GM23248 (cell line): ENCODE results near the gene METTL8. TPM values are rescaled to one million over a fixed set of nuclear protein-coding genes. Genes with fewer than 3 reads are reported as not detected.

Experiments used
- DNase-seq: peaks from one replicate; pipeline ENCODE4 v3.0.0-alpha.2; 2015
- H2AFZ ChIP-seq: fragments of 200-600 bp; sonication (generic); 2 replicates; pipeline ENCODE4 v1.6.1; 2016; ENCODE audit warnings: antibody characterized with exemption
- H3F3A ChIP-seq: fragments of 200-600 bp; sonication (generic); 2 replicates; pipeline ENCODE4 v1.6.1; 2016; ENCODE audit warnings: mild to moderate bottlenecking, antibody characterized with exemption, mixed run types; ENCODE audit not compliant: insufficient read depth
- H3K27ac ChIP-seq: fragments of 200-600 bp; sonication (generic); 2 replicates; pipeline ENCODE4 v1.5.1; 2016; ENCODE audit warnings: mild to moderate bottlenecking
- H3K27me3 ChIP-seq: fragments of 200-600 bp; sonication (generic); replicated peaks from 2 replicates; pipeline ENCODE4 v1.6.1; 2016; ENCODE audit warnings: mild to moderate bottlenecking; ENCODE audit not compliant: insufficient read depth
- H3K36me3 ChIP-seq: fragments of 200-600 bp; sonication (generic); 2 replicates; pipeline ENCODE4 v1.6.1; 2016; ENCODE audit warnings: low read depth, mild to moderate bottlenecking
- H3K4me1 ChIP-seq: fragments of 200-600 bp; sonication (generic); 2 replicates; pipeline ENCODE4 v1.6.1; 2016; ENCODE audit warnings: mild to moderate bottlenecking; ENCODE audit not compliant: insufficient read depth
- H3K4me2 ChIP-seq: fragments of 200-600 bp; sonication (generic); one replicate; pipeline ENCODE4 v1.6.1; 2016; ENCODE audit warnings: mild to moderate bottlenecking; ENCODE audit not compliant: unreplicated experiment
- H3K4me3 ChIP-seq: fragments of 200-600 bp; sonication (generic); 2 replicates; pipeline ENCODE4 v1.5.1; 2016; ENCODE audit warnings: mild to moderate bottlenecking
- H3K79me2 ChIP-seq: fragments of 200-600 bp; sonication (generic); 2 replicates; pipeline ENCODE4 v1.6.1; 2016; ENCODE audit warnings: mild to moderate bottlenecking; ENCODE audit not compliant: insufficient read depth
- H3K9ac ChIP-seq: fragments of 200-600 bp; sonication (generic); 2 replicates; pipeline ENCODE4 v1.6.1; 2016; ENCODE audit warnings: mild to moderate bottlenecking
- H3K9me2 ChIP-seq: fragments of 200-600 bp; sonication (generic); 2 replicates; pipeline ENCODE4 v1.6.1; 2016; ENCODE audit warnings: mixed run types, mild to moderate bottlenecking, moderate library complexity; ENCODE audit not compliant: insufficient read depth
- H3K9me3 ChIP-seq: fragments of 200-600 bp; sonication (generic); one replicate; pipeline ENCODE4 v1.6.1; 2017; ENCODE audit warnings: low read depth
- H4K20me1 ChIP-seq: fragments of 200-600 bp; sonication (generic); 2 replicates; pipeline ENCODE4 v1.6.0; 2016; ENCODE audit not compliant: insufficient read depth
- EZH2 ChIP-seq: fragments of 200-600 bp; sonication (generic); IDR thresholded peaks from 2 replicates; pipeline ENCODE4 v1.6.1; 2018; ENCODE audit warnings: antibody characterized with exemption, mild to moderate bottlenecking; ENCODE audit not compliant: insufficient read depth, poor library complexity, severe bottlenecking
- EZH2phosphoT487 ChIP-seq: fragments of 200-600 bp; sonication (generic); IDR thresholded peaks from 2 replicates; pipeline ENCODE4 v1.6.1; 2018; ENCODE audit warnings: antibody characterized with exemption, moderate library complexity, mild to moderate bottlenecking, low read depth; ENCODE audit not compliant: insufficient read depth
- WGBS, 2 experiments: methylation state at CpG; one replicate each; pipeline ENCODE4 v1.1.6; 2015 to 2017; ENCODE audit warnings: low lambda C conversion rate in 2 of 2, low coverage in 1 of 2; ENCODE audit errors: missing lambda C conversion rate in 2 of 2; 5-methylcytosine and 5-hydroxymethylcytosine counted together
- in situ Hi-C: fragments of 300-500 bp; cut with MboI; formaldehyde crosslinking; loops from 2 replicates; pipeline ENCODE4 v1.15.0; 2020
- polyA plus RNA-seq: library from polyadenylated mRNA; unstranded; fragments of >200 nt; fragmentation: Nextera tagmentation; extraction: Ambion mirVana; gene quantifications from 2 replicates; pipeline ENCODE4 v1.2.1, GENCODE V29; 2016
- total RNA-seq: library from RNA; depleted of rRNA; stranded (reverse); fragments of >200 nt; shearing (Covaris generic); gene quantifications from 2 replicates; pipeline ENCODE4 v1.2.3, GENCODE V29; 2014

The METTL8 gene
- total and polyA plus RNA-seq, 2 experiments from 2014 or later: 27.2 to 38.5 TPM

DNA sequence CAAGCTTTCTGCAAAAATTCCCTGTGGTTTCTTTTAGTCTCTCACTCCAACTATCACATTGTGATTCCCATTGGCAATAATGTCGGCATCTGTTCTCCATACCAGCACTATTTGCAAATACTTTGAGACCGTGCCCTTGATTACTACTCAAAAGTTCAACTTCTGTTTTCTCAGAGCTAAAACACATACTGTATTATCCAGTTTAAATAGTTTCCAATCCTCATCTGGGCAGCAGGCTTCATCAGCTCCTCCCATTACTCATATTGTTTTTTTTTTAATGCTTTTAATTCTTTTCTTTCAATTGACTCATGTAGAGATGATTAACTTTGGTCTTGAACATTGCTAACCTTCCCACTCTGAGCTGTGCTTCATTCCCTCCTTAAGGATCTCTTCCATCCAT lies 135.8 kb downstream of the METTL8 start:
- in situ Hi-C loops: no loop called here
- Histone ChIP-seq H3K36me3 (no peaks in the 10 kb centered on the region), H3F3A (no peaks in the 10 kb centered on the region), H3K9me2 (no peaks in the 10 kb centered on the region), H3K27ac (no peak overlapping the region), H3K9ac (no peak overlapping the region), H2AFZ (peak overlapping the region; percentile 21; the same call in 1 of the 2 replicates), H3K4me2 (peak overlapping the region; percentile 27), H3K27me3 (no peaks in the 10 kb centered on the region), H3K9me3 (no peaks in the 10 kb centered on the region), H4K20me1 (no peaks in the 10 kb centered on the region), H3K4me3 (no peak overlapping the region), H3K79me2 (no peaks in the 10 kb centered on the region), H3K4me1 (peaks cover 13% of the 10 kb centered on the region)
- no peak for TF ChIP-seq EZH2
- TF ChIP-seq EZH2phosphoT487: no peak
- peak; percentile 77 for DNase-seq
- 3 to 5% methylated on average over 2 of the region's 2 CpGs for WGBS, 2 experiments

DNA sequence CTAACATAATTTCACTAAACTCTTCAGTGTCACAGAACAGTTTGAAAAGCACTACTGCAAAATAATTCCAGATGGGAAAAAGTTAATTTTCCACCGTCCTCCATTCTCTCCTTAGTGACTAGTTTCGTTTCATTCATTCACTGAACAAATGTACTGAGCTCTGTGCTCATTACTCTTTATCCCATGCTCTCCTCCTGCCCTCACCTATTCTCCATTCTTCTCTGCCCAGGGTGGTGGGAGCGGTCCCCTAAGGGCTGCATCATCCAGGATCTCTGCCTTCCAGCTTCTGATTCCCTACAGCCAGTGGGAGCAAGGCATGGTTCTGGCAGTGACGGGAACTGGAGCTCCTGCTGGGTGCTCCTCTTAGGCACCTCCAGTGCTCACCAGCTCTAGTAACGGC lies 139.2 kb downstream of the METTL8 start:
- Histone ChIP-seq H3K9me2 (no peaks in the 10 kb centered on the region), H3K79me2 (no peaks in the 10 kb centered on the region), H3K4me1 (peaks cover 13% of the 10 kb centered on the region), H2AFZ (no peak overlapping the region), H3K27ac (no peak overlapping the region), H3K4me3 (no peak overlapping the region), H3K9ac (no peak overlapping the region), H3K4me2 (no peak overlapping the region), H3K9me3 (no peaks in the 10 kb centered on the region), H3F3A (no peaks in the 10 kb centered on the region), H3K27me3 (no peaks in the 10 kb centered on the region), H4K20me1 (no peaks in the 10 kb centered on the region), H3K36me3 (no peaks in the 10 kb centered on the region)
- in situ Hi-C loops: no loop called here
- WGBS, 2 experiments: 84 to 90% methylated on average over 5 of the region's 5 CpGs
- TF ChIP-seq EZH2 (no peak), EZH2phosphoT487 (no peak)
- no peak for DNase-seq

DNA sequence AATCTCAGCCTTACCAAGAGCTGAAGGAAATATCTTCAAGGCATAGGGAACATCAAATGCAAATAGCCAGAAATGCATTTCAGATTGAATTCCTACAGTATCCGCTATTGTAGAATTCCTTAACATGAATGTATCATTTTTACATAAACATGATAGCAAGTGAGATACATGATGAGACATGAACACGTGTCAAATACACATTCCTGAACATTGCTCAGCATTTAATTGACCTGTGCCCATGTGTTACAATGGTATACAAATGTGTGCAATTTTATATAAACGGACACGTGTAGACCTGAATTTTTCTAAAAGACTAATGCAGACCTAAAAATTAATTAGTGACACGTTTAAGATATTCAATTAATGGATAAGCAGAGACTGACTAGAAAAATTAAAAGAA lies 140.1 kb downstream of the METTL8 start:
- no peak overlapping the region for H2AFZ ChIP-seq
- H4K20me1 ChIP-seq: no peaks in the 10 kb centered on the region
- no peak overlapping the region for H3K9ac ChIP-seq
- WGBS, 2 experiments: 89 to 90% methylated on average over 5 of the region's 5 CpGs
- H3K79me2 ChIP-seq: no peaks in the 10 kb centered on the region
- no peak overlapping the region for H3K4me3 ChIP-seq
- TF ChIP-seq EZH2: no peak
- TF ChIP-seq EZH2phosphoT487: no peak
- H3K9me3 ChIP-seq: no peaks in the 10 kb centered on the region
- H3K4me2 ChIP-seq: no peak overlapping the region
- H3K27me3 ChIP-seq: no peaks in the 10 kb centered on the region
- H3K4me1 ChIP-seq: peaks cover 13% of the 10 kb centered on the region
- H3K27ac ChIP-seq: no peak overlapping the region
- in situ Hi-C loops: no loop called here
- no peaks in the 10 kb centered on the region for H3K9me2 ChIP-seq
- no peaks in the 10 kb centered on the region for H3F3A ChIP-seq
- no peaks in the 10 kb centered on the region for H3K36me3 ChIP-seq
- DNase-seq: no peak

DNA sequence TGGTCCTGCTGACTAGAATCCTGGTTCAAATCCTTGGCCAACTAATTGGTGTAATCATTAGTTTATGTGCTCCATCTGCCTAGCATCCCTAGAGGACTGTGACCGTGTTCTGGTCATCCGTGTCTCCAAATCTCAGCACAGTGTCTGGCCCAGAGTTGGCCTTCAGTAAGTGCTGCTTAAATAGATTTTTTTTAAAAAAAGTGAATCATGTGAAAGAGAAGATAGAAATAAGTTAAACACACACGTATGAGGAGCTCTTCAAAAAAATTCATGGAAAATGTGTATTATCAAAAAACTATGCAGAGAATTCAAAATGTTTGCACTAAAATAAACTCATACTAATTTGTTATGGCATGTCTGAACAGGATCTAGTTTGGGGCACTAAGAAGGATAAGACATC lies 143.8 kb downstream of the METTL8 start:
- Histone ChIP-seq H3K4me3 (no peak overlapping the region), H3K9me2 (no peaks in the 10 kb centered on the region), H3K79me2 (no peaks in the 10 kb centered on the region), H3K27ac (no peak overlapping the region), H3K27me3 (no peaks in the 10 kb centered on the region), H3F3A (no peaks in the 10 kb centered on the region), H3K36me3 (no peaks in the 10 kb centered on the region), H3K4me2 (no peak overlapping the region), H3K9ac (no peak overlapping the region), H4K20me1 (no peaks in the 10 kb centered on the region), H2AFZ (no peak overlapping the region), H3K4me1 (no peaks in the 10 kb centered on the region), H3K9me3 (no peaks in the 10 kb centered on the region)
- in situ Hi-C loops: no loop called here
- no peak for DNase-seq
- WGBS, 2 experiments: 29 to 30% methylated on average over 3 of the region's 3 CpGs
- TF ChIP-seq EZH2 (no peak), EZH2phosphoT487 (no peak)

DNA sequence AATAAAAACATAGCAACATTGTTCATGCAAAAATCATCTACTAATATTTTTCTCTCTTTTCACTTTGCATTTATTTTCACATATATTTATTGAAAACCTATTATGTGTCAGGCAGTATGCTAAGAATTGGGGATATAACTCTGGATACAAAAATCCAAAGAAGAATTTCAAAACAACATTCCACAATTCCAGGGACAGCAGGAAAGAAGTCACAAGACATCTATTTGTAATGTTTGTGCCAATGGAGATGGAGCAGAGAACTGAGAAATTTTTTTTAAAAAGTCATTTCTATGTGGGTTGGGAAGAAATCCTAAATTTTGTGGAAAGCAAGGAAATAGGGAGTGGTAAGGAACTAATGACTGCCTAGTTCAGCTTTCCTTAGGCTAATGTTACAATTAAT lies 144.5 kb downstream of the METTL8 start:
- no peak for TF ChIP-seq EZH2phosphoT487
- TF ChIP-seq EZH2: no peak
- no peak for DNase-seq
- H3K79me2 ChIP-seq: no peaks in the 10 kb centered on the region
- no peaks in the 10 kb centered on the region for H3K4me1 ChIP-seq
- H3K36me3 ChIP-seq: no peaks in the 10 kb centered on the region
- H3K9me2 ChIP-seq: no peaks in the 10 kb centered on the region
- H3K4me2 ChIP-seq: no peak overlapping the region
- no peaks in the 10 kb centered on the region for H3K9me3 ChIP-seq
- in situ Hi-C loops: no loop called here
- H3K27me3 ChIP-seq: no peaks in the 10 kb centered on the region
- H3F3A ChIP-seq: no peaks in the 10 kb centered on the region
- no peak overlapping the region for H2AFZ ChIP-seq
- H3K27ac ChIP-seq: no peak overlapping the region
- H4K20me1 ChIP-seq: no peaks in the 10 kb centered on the region
- no peak overlapping the region for H3K4me3 ChIP-seq
- H3K9ac ChIP-seq: no peak overlapping the region
